K562 (cell line): ENCODE measurements around the gene ENO3. TPM values are rescaled to one million over a fixed set of nuclear protein-coding genes. Genes with fewer than 3 reads are reported as not detected.

Experiments
- CEBPG ChIP-seq, 3 experiments: fragments of 200-800 bp in 1 of 3; sonication (Bioruptor generic) in 1 of 3; sonication (generic) in 1 of 3; formaldehyde crosslinking in 1 of 3; IDR thresholded peaks in 2 of 3; conservative IDR thresholded peaks in 1 of 3; 2 replicates each; pipeline versions ENCODE4 v1.6.1 to v1.8.0; 2016 to 2022; ENCODE audit warnings: missing compliant biosample characterization in 2 of 3, missing genetic modification characterization in 2 of 3, mild to moderate bottlenecking in 1 of 3, missing genetic modification reagents in 1 of 3
- CHD2 ChIP-seq: IDR thresholded peaks from 2 replicates; pipeline ENCODE4 v1.6.1; 2011; ENCODE audit warnings: low read depth, low read length
- ELF1 ChIP-seq: fragments of 200-800 bp; sonication (Bioruptor generic); IDR thresholded peaks from 2 replicates; pipeline ENCODE4 v1.6.1; 2016; ENCODE audit warnings: missing genetic modification characterization, missing compliant biosample characterization
- ELF2 ChIP-seq: fragments of 250-450 bp; sonication (Bioruptor Pico); IDR thresholded peaks from 2 replicates; pipeline ENCODE4 v1.5.0; 2021; ENCODE audit warnings: mild to moderate bottlenecking
- ETS1 ChIP-seq: conservative IDR thresholded peaks from 2 replicates; pipeline ENCODE4 v1.6.1; 2011; ENCODE audit warnings: low read depth, mild to moderate bottlenecking, low read length; ENCODE audit not compliant: control insufficient read depth
- NFIC ChIP-seq: fragments of 450-650 bp; IDR thresholded peaks from 2 replicates; pipeline ENCODE4 v1.6.1; 2017; ENCODE audit warnings: mild to moderate bottlenecking, inconsistent platforms
- NRF1 ChIP-seq, 2 experiments: fragments of 450-650 bp; IDR thresholded peaks in 1 of 2; conservative IDR thresholded peaks in 1 of 2; 2 replicates each; pipeline ENCODE4 v1.6.1; 2014; ENCODE audit warnings: mild to moderate bottlenecking in 2 of 2
- PKNOX1 ChIP-seq: fragments of 450-650 bp; IDR thresholded peaks from 2 replicates; pipeline ENCODE4 v1.6.1; 2016
- POLR2AphosphoS5 ChIP-seq: IDR thresholded peaks from 2 replicates; pipeline ENCODE4 v1.6.1; 2011; ENCODE audit warnings: mild to moderate bottlenecking, low read depth, low read length, moderate library complexity; ENCODE audit not compliant: control insufficient read depth, insufficient read depth
- POLR3G ChIP-seq: IDR thresholded peaks from 2 replicates; pipeline ENCODE4 v1.6.1; 2011; ENCODE audit not compliant: insufficient read length, insufficient replicate concordance; ENCODE audit errors: extremely low read depth
- ZBTB7A ChIP-seq: IDR thresholded peaks from 2 replicates; pipeline ENCODE4 v1.6.1; 2011; ENCODE audit warnings: low read depth, mild to moderate bottlenecking, low read length, moderate library complexity, borderline replicate concordance; ENCODE audit not compliant: control insufficient read depth
- polyA plus RNA-seq, 8 experiments: library from polyadenylated mRNA; depleted of rRNA in 4 of 8; stranded (reverse) in 5 of 8; unstranded in 3 of 8; fragments of >200 nt; fragmentation: Nextera tagmentation in 2 of 8; fragmentation: Illumina TruSeq in 1 of 8; extraction: Ambion mirVana in 2 of 8; extraction: Trizol in 1 of 8; gene quantifications; 2 replicates each; pipeline versions ENCODE4 v1.2.1 to v1.2.3, GENCODE V29; 2011 to 2014; ENCODE audit warnings: inconsistent platforms in 1 of 8, missing spikeins in 1 of 8
- total RNA-seq, 7 experiments: library from RNA; depleted of rRNA in 6 of 7; stranded (reverse); fragments of >200 nt in 6 of 7; fragmentation: Illumina TruSeq in 2 of 7; extraction: Trizol in 2 of 7; gene quantifications; 2 replicates each; pipeline versions ENCODE4 v1.2.1 to v1.2.3, GENCODE V29; 2011 to 2021; ENCODE audit warnings: low replicate concordance in 1 of 7
- TF ChIP-seq, protein P1 (sequence below), 2 experiments: fragments of 450-650 bp; conservative IDR thresholded peaks; 2 replicates each; pipeline ENCODE4 v1.6.1; 2017; ENCODE audit warnings: mild to moderate bottlenecking in 2 of 2, moderate library complexity in 2 of 2

Gene ENO3
- total and polyA plus RNA-seq, 9 of the 15 experiments (the other 6 are each of a cell fraction or from before 2014, with no cell fraction given) = 5.7 to 17.2 (median 9.9) TPM

DNA sequence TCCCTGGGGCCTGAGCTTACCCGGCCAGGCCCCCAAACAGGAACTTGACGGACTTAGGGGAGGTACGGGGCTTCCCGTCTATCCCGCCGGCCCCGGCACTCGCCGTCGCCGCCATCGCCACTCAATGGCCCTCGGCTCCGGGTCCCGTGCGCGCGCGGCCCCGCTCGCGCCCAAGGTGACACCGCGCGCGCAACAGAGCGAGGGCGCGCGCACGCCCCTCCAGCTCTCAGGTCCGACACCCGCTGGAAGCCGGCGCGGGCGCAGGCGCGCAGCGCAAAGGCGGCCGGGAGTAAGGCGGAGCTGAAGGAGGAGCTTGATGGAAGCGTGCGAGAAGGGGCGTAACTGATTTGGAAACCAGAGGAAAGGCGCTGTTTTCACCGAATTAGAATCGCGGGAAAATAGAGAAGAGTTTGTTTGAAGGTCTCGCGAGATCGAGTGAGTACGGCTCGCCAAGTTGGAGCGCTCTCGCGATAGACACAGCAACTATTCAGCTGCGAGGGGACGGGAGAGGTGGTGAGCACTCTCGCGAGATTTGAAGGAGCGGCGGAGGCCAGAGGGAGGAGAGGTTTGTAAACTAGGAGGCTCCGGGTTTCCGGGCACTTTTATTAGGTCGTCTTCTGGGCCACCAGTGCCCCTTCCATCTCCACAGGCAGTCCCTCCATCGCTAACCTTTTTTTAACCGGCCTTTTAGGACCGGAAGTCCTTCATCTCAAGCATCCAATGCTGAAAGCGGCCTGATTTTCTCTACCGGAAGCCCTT, 10.9 kb upstream of the ENO3 start, which contains the start of the genes RNF167 and SLC25A11 (continued):
- TF ChIP-seq CEBPG (CRISPR knock-in tag; IDR thresholded peaks at IDR 0.05) = no peak
- 0 out of 4 replicates have a peak, but pooled peaks of 1 of the 2 experiments have one; percentile 7 for TF ChIP-seq CEBPG (tag; conservative IDR thresholded peaks at IDR 0.05 in 1 of 2, IDR thresholded peaks at IDR 0.05 in 1 of 2)
- TF ChIP-seq NRF1 (conservative IDR thresholded peaks at IDR 0.05 in 1 of 2, IDR thresholded peaks at IDR 0.05 in 1 of 2) = peak; percentile 97
- peak; percentile 84; the same call in 1 of the 2 replicates for TF ChIP-seq ELF1
- TF ChIP-seq POLR3G = no peak
- TF ChIP-seq, protein P1, sequence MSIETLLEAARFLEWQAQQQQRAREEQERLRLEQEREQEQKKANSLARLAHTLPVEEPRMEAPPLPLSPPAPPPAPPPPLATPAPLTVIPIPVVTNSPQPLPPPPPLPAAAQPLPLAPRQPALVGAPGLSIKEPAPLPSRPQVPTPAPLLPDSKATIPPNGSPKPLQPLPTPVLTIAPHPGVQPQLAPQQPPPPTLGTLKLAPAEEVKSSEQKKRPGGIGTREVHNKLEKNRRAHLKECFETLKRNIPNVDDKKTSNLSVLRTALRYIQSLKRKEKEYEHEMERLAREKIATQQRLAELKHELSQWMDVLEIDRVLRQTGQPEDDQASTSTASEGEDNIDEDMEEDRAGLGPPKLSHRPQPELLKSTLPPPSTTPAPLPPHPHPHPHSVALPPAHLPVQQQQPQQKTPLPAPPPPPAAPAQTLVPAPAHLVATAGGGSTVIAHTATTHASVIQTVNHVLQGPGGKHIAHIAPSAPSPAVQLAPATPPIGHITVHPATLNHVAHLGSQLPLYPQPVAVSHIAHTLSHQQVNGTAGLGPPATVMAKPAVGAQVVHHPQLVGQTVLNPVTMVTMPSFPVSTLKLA (conservative IDR thresholded peaks at IDR 0.05) = peak in 1 of 2 experiments; percentile 47; a peak in 3 of 4 replicates
- TF ChIP-seq NFIC = no peak; the same call in 1 of the 2 replicates
- TF ChIP-seq ZBTB7A = peak; percentile 48; the same call in 1 of the 2 replicates
- TF ChIP-seq PKNOX1 = peak; percentile 72
- 0 out of 2 replicates have a peak, but pooled peaks have one; percentile 25 for TF ChIP-seq ETS1
- peak; percentile 47 for TF ChIP-seq POLR2AphosphoS5
- peak; percentile 99 for TF ChIP-seq CHD2
- 0 out of 2 replicates have a peak, but pooled peaks have one; percentile 32 for TF ChIP-seq ELF2 (CRISPR knock-in tag)
- TF ChIP-seq, all 486 proteins: peak for 101
